GM12878 (cell line): Measurements from ENCODE around the gene PDCD11. TPM values are rescaled to one million over a fixed set of nuclear protein-coding genes. Genes with fewer than 3 reads are reported as not detected.
A peak's percentile ranks its signal among the peaks of the same experiment; 100 is the strongest.

Experiments used
- ATAC-seq: fragments of 200-7000 bp; cut with Tn5 transposase; 3 replicates; pipeline ENCODE4 v1.9.1; 2020; ENCODE audit warnings: mild to moderate bottlenecking, moderate library complexity
- BruUV-seq: library from RNA; stranded (reverse); fragments of 400-500 nt; replicated peaks from 2 replicates; lab custom pipeline; 2021; lab: Mats Ljungman, UMichigan
- CTCF ChIA-PET: fragments of 300-600 bp; sonication (Branson Sonifier 250); formaldehyde crosslinking; extraction: SDS; loops from one replicate; lab custom pipeline; 2021; ENCODE audit warnings: inconsistent platforms; lab: Yijun Ruan, JAX
- POLR2A ChIA-PET: fragments of 350-600 bp; formaldehyde crosslinking; extraction: SDS; loops from one replicate; lab custom pipeline; 2021; ENCODE audit warnings: inconsistent platforms; lab: Charles Lee
- RAD21 ChIA-PET: fragments of 300-600 bp; sonication (Branson Sonifier 250); formaldehyde crosslinking; loops from one replicate; lab custom pipeline; 2023; ENCODE audit warnings: antibody characterized with exemption; ENCODE audit not compliant: unreplicated experiment; lab: Charles Lee
- SMC1A ChIA-PET: fragments of 300-600 bp; sonication (Branson Sonifier 250); formaldehyde crosslinking; loops from one replicate; lab custom pipeline; 2023; ENCODE audit not compliant: unreplicated experiment, uncharacterized antibody; lab: Charles Lee
- DNase-seq: peaks from one replicate; pipeline ENCODE4 v3.0.0-alpha.2; 2011; ENCODE audit warnings: low read depth, low spot score
- FAIRE-seq: peaks from 3 replicates; lab custom pipeline; 2011; peaks lifted over from hg19 to GRCh38; lab: Jason Lieb, UNC
- H2AFZ ChIP-seq: 2 replicates; pipeline ENCODE4 v1.6.0; 2011; ENCODE audit warnings: low read depth, low read length, control low read depth; ENCODE audit not compliant: control insufficient read depth
- H3K27ac ChIP-seq: 2 replicates; pipeline ENCODE4 v1.5.1; 2011; ENCODE audit warnings: control low read depth; ENCODE audit not compliant: control insufficient read depth, insufficient read depth
- H3K27me3 ChIP-seq, 2 experiments: replicated peaks in 1 of 2; 2 replicates each; pipeline versions ENCODE4 v1.6.0 to v1.6.1; 2011; ENCODE audit warnings: low read length in 1 of 2; ENCODE audit not compliant: control insufficient read depth in 2 of 2, insufficient read depth in 2 of 2
- H3K36me3 ChIP-seq, 2 experiments: 2 replicates each; pipeline ENCODE4 v1.5.1; 2011; ENCODE audit warnings: low read length in 1 of 2; ENCODE audit not compliant: control insufficient read depth in 2 of 2, insufficient read depth in 2 of 2
- H3K4me1 ChIP-seq: 2 replicates; pipeline ENCODE4 v1.6.1; 2011; ENCODE audit warnings: mild to moderate bottlenecking, low read length, moderate library complexity, mixed read lengths; ENCODE audit not compliant: control insufficient read depth, insufficient read depth
- H3K4me2 ChIP-seq: 2 replicates; pipeline ENCODE4 v1.6.0; 2011; ENCODE audit warnings: control low read depth; ENCODE audit not compliant: control insufficient read depth, insufficient read depth
- H3K4me3 ChIP-seq: fragments of 200-600 bp; sonication (generic); 2 replicates; pipeline ENCODE4 v1.5.1; 2016
- H3K79me2 ChIP-seq: 2 replicates; pipeline ENCODE4 v1.6.0; 2011; ENCODE audit warnings: low read length; ENCODE audit not compliant: control insufficient read depth, insufficient read depth
- H3K9ac ChIP-seq: 2 replicates; pipeline ENCODE4 v1.8.0; 2011; ENCODE audit warnings: low read length, control low read depth, mixed read lengths; ENCODE audit not compliant: control insufficient read depth, insufficient read depth
- H3K9me3 ChIP-seq: replicated peaks from 3 replicates; pipeline ENCODE4 v1.5.1; 2011; ENCODE audit warnings: mild to moderate bottlenecking, low read length; ENCODE audit not compliant: control insufficient read depth, insufficient read depth
- H4K20me1 ChIP-seq: 2 replicates; pipeline ENCODE4 v1.6.0; 2011; ENCODE audit not compliant: control insufficient read depth, insufficient read depth
- CBX5 ChIP-seq: sonication (generic); IDR thresholded peaks from 2 replicates; pipeline ENCODE4 v1.6.1; 2016; ENCODE audit warnings: low read depth, moderate library complexity, mild to moderate bottlenecking, inconsistent platforms
- CREM ChIP-seq: IDR thresholded peaks from 2 replicates; pipeline ENCODE4 v1.6.1; 2014; ENCODE audit warnings: antibody characterized with exemption, low read depth
- EGR1 ChIP-seq, 2 experiments: IDR thresholded peaks; 1 replicate in 1 of 2; 2 replicates in 1 of 2; pipeline ENCODE4 v1.6.1; 2011 to 2012; ENCODE audit warnings: low read depth in 2 of 2, low read length in 2 of 2, borderline replicate concordance in 1 of 2, mild to moderate bottlenecking in 1 of 2, moderate library complexity in 1 of 2
- GABPA ChIP-seq: IDR thresholded peaks from 2 replicates; pipeline ENCODE4 v1.6.1; 2014; ENCODE audit warnings: antibody characterized with exemption, low read depth, mild to moderate bottlenecking, inconsistent platforms
- HCFC1 ChIP-seq: fragments of 150-350 bp; IDR thresholded peaks from 2 replicates; pipeline ENCODE4 v1.6.1; 2014; ENCODE audit warnings: low read length
- IRF3 ChIP-seq: fragments of 450-650 bp; IDR thresholded peaks from 2 replicates; pipeline ENCODE4 v1.6.1; 2014; ENCODE audit warnings: mild to moderate bottlenecking
- IRF4 ChIP-seq: IDR thresholded peaks from 2 replicates; pipeline ENCODE4 v1.6.1; 2011; ENCODE audit warnings: low read depth, low read length
- NFYA ChIP-seq: IDR thresholded peaks from 2 replicates; pipeline ENCODE4 v1.6.1; 2011; ENCODE audit warnings: low read depth, mild to moderate bottlenecking, low read length, improper control_type of control experiment, borderline replicate concordance
- POU2F2 ChIP-seq: IDR thresholded peaks from 3 replicates; pipeline ENCODE4 v1.6.1; 2011; ENCODE audit warnings: low read depth, mild to moderate bottlenecking, low read length, borderline replicate concordance
- RB1 ChIP-seq: fragments of 450-650 bp; formaldehyde crosslinking; IDR thresholded peaks from 2 replicates; pipeline ENCODE4 v1.6.1; 2017; ENCODE audit warnings: mild to moderate bottlenecking, borderline replicate concordance
- REST ChIP-seq: IDR thresholded peaks from 2 replicates; pipeline ENCODE4 v1.6.1; 2012; ENCODE audit warnings: mild to moderate bottlenecking, low read depth, low read length
- RFX5 ChIP-seq: IDR thresholded peaks from 2 replicates; pipeline ENCODE4 v1.6.1; 2011; ENCODE audit warnings: low read depth, low read length, improper control_type of control experiment
- SP1 ChIP-seq: IDR thresholded peaks from one replicate; pipeline ENCODE4 v1.6.1; 2011; ENCODE audit warnings: low read depth, low read length
- SPI1 ChIP-seq: IDR thresholded peaks from 2 replicates; pipeline ENCODE4 v1.6.1; 2011; ENCODE audit warnings: low read depth, mild to moderate bottlenecking, low read length, moderate library complexity, borderline replicate concordance; ENCODE audit not compliant: insufficient read depth
- SRF ChIP-seq, 2 experiments: IDR thresholded peaks; 2 replicates each; pipeline ENCODE4 v1.6.1; 2011; ENCODE audit warnings: low read depth in 2 of 2, low read length in 2 of 2, mild to moderate bottlenecking in 1 of 2, moderate library complexity in 1 of 2
- STAT1 ChIP-seq: fragments of 450-650 bp; conservative IDR thresholded peaks from 2 replicates; pipeline ENCODE4 v1.6.1; 2014; ENCODE audit warnings: antibody characterized with exemption, mild to moderate bottlenecking
- SUPT20H ChIP-seq: IDR thresholded peaks from 2 replicates; pipeline ENCODE4 v1.6.1; 2011; ENCODE audit warnings: low read depth, mild to moderate bottlenecking, low read length, moderate library complexity, borderline replicate concordance; ENCODE audit not compliant: control insufficient read depth
- TCF7 ChIP-seq: IDR thresholded peaks from 2 replicates; pipeline ENCODE4 v1.6.1; 2014; ENCODE audit warnings: antibody characterized with exemption, borderline replicate concordance
- ZNF24 ChIP-seq: fragments of 450-650 bp; IDR thresholded peaks from 2 replicates; pipeline ENCODE4 v1.6.1; 2017; ENCODE audit warnings: antibody characterized with exemption, mild to moderate bottlenecking
- WGBS: methylation state at CpG from one replicate; pipeline ENCODE4 v1.1.6; 2016; ENCODE audit warnings: low lambda C conversion rate; ENCODE audit not compliant: insufficient replicate concordance, insufficient coverage; ENCODE audit errors: missing lambda C conversion rate; 5-methylcytosine and 5-hydroxymethylcytosine counted together
- in situ Hi-C: fragments of 300-500 bp; cut with MboI; formaldehyde crosslinking; loops from 9 replicates; pipeline ENCODE4 v1.14.3; 2018; ENCODE audit warnings: mixed read lengths
- intact Hi-C: fragments of 100-400 bp; cut with micrococcal nuclease; formaldehyde crosslinking; loops from one replicate; pipeline ENCODE4 v1.14.2; 2022; ENCODE audit not compliant: unreplicated experiment
- polyA plus RNA-seq, 11 experiments: library from polyadenylated mRNA; depleted of rRNA in 4 of 11; unstranded in 6 of 11; stranded (reverse) in 5 of 11; fragments of >200 nt; fragmentation: Nextera tagmentation in 4 of 11; fragmentation: Illumina TruSeq in 1 of 11; extraction: Ambion mirVana in 4 of 11; extraction: Trizol in 1 of 11; gene quantifications; 1 replicate in 1 of 11; 2 replicates in 10 of 11; pipeline versions ENCODE4 v1.2.1 to v1.2.3, GENCODE V29; 2011 to 2016; ENCODE audit warnings: inconsistent platforms in 2 of 11, missing spikeins in 2 of 11, low read depth in 1 of 11
- total RNA-seq, 4 experiments: library from RNA; depleted of rRNA in 3 of 4; stranded (reverse); fragments of >200 nt in 3 of 4; fragmentation: Illumina TruSeq in 1 of 4; extraction: Trizol in 1 of 4; gene quantifications; 2 replicates each; pipeline versions ENCODE4 v1.2.1 to v1.2.3, GENCODE V29; 2013 to 2021

PDCD11 gene
- total and polyA plus RNA-seq, 10 of the 15 experiments (the other 5 are each of a cell fraction or from before 2014, with no cell fraction given) = 13.9 to 69.7 (median 44.8) TPM

- Histone ChIP-seq H3K4me1 (peaks cover 12% of the 10 kb centered on the region), H3K4me3 (peak within 1 kb of the TSS; percentile 75), H3K27ac (peak within 1 kb of the TSS; percentile 81), H2AFZ (peak within 1 kb of the TSS; percentile 90), H3K36me3 (no peaks in the 10 kb centered on the region), H3K27me3 (no peaks in the 10 kb centered on the region), H3K79me2 (peaks cover 25% of the 10 kb centered on the region), H3K9me3 (no peaks in the 10 kb centered on the region), H3K4me2 (peak within 1 kb of the TSS; percentile 81), H3K9ac (peak within 1 kb of the TSS; percentile 68; the same call in 1 of the 2 replicates), H4K20me1 (no peaks in the 10 kb centered on the region)
- SMC1A ChIA-PET = interaction anchor here (0.6 to 3.2 kb wide), 7 partner anchors 9 to 1101 kb away, joined by 3 to 23 read pairs (median 4); partner anchors contain the start of genes ATP5MK and PDCD11
- BruUV-seq = no TSS peak
- intact Hi-C loops = loop anchor here (1.0 to 5.0 kb wide), 3 partner anchors 17 to 104 kb away; partner anchors contain the start of genes ATP5MK, PCGF6 and PDCD11
- ATAC-seq (peak; percentile 82), DNase-seq (peak; percentile 95), FAIRE-seq (peak; percentile 95)
- POLR2A ChIA-PET = interaction anchor here (0.7 to 2.8 kb wide), 5 partner anchors 9 to 102 kb away, joined by 3 to 17 read pairs (median 4); partner anchors contain the start of genes ATP5MK and PDCD11
- WGBS = under 1% methylated on average over 81 of the region's 81 CpGs
- in situ Hi-C loops = no loop called here
- CTCF ChIA-PET = interaction anchor here (1.0 to 2.5 kb wide), 5 partner anchors 27 to 118 kb away, joined by 3 to 11 read pairs (median 5); no protein-coding TSS in a partner anchor
- RAD21 ChIA-PET = interaction anchor here (0.7 to 1.5 kb wide), 5 partner anchors 91 to 654 kb away, joined by 3 read pairs; partner anchors contain the start of genes ARL3, CALHM1 and SFXN2
- no peak for TF ChIP-seq NFYA
- TF ChIP-seq CREM = peak; percentile 63; the same call in 1 of the 2 replicates
- 0 out of 4 replicates have a peak, but pooled peaks of 1 of the 2 experiments have one; percentile 33 for TF ChIP-seq SRF (IDR thresholded peaks at IDR 0.05; ENCODE audit: low read depth in 2 of 2, low read length in 2 of 2)
- TF ChIP-seq STAT1 = no peak
- peak; percentile 54; the same call in 1 of the 2 replicates for TF ChIP-seq IRF4
- no peak for TF ChIP-seq IRF3
- TF ChIP-seq SP1 = peak; percentile 45
- no peak for TF ChIP-seq SUPT20H
- TF ChIP-seq TCF7 = no peak
- peak; percentile 68 for TF ChIP-seq REST
- TF ChIP-seq ZNF24 = peak; percentile 38; the same call in 1 of the 2 replicates
- peak; percentile 59; the same call in 1 of the 2 replicates for TF ChIP-seq RB1
- peak in 1 of 2 experiments; percentile 25; a peak in 2 of 3 replicates for TF ChIP-seq EGR1 (IDR thresholded peaks at IDR 0.05; ENCODE audit: borderline replicate concordance in 1 of 2, low read depth in 2 of 2, low read length in 2 of 2)
- TF ChIP-seq POU2F2 = peak; percentile 84; the same call in 2 of the 3 replicates
- peak; percentile 61; the same call in 1 of the 2 replicates for TF ChIP-seq SPI1
- no peak for TF ChIP-seq GABPA
- 0 out of 2 replicates have a peak, but pooled peaks have one; percentile 55 for TF ChIP-seq CBX5
- TF ChIP-seq HCFC1 = peak; percentile 51
- TF ChIP-seq RFX5 = no peak
Measured at GRCh38 chr10:103367782-103368518, 28.5 kb upstream of the PDCD11 start, which contains the start of gene TAF5. Gene TAF5, plus strand, starts transcription at chr10:103367976. Its CDS starts 14 bp downstream, at chr10:103367990.
